GM21360 (cell line): Measurements from ENCODE around the gene TIFAB.

ENCODE experiments used
- ATAC-seq: cut with Tn5 transposase; IDR thresholded peaks from one replicate; pipeline ENCODE4 v1.9.1; 2021; ENCODE audit warnings: mild to moderate bottlenecking, moderate library complexity; ENCODE audit not compliant: unreplicated experiment

The TIFAB gene

GRCh38 chr5:135460246-135461033 is 8.3 kb upstream of the TIFAB start:
- no peak for ATAC-seq

GRCh38 chr5:135458921-135459331 is 6.8 kb upstream of the TIFAB start:
- ATAC-seq, result no peak

GRCh38 chr5:135458356-135458755 is 6.2 kb upstream of the TIFAB start:
- ATAC-seq, result no peak

- peak; percentile 63 for ATAC-seq
Observed at GRCh38 chr5:135457424-135458071, 5.4 kb upstream of the TIFAB start.

- ATAC-seq, result peak; percentile 55
Observed at GRCh38 chr5:135456238-135457099, 4.3 kb upstream of the TIFAB start.

- no peak for ATAC-seq
Observed at GRCh38 chr5:135455876-135456237, 3.7 kb upstream of the TIFAB start.

GRCh38 chr5:135454946-135455345 is 2.8 kb upstream of the TIFAB start:
- no peak for ATAC-seq

- ATAC-seq, result no peak
Observed at GRCh38 chr5:135453613-135454012, 1.5 kb upstream of the TIFAB start.

- ATAC-seq, result no peak
Observed at GRCh38 chr5:135451581-135452320, 400 bp downstream of the TIFAB start.

GRCh38 chr5:135450952-135451351 is 1.2 kb downstream of the TIFAB start:
- ATAC-seq, result no peak

- ATAC-seq, result no peak
Observed at GRCh38 chr5:135450336-135450735, 1.8 kb downstream of the TIFAB start.

- ATAC-seq, result no peak
Observed at GRCh38 chr5:135449644-135450043, 2.5 kb downstream of the TIFAB start.

GRCh38 chr5:135448791-135449507 is 3.2 kb downstream of the TIFAB start:
- ATAC-seq, result no peak

- ATAC-seq, result no peak
Observed at GRCh38 chr5:135448071-135448739, 3.9 kb downstream of the TIFAB start.

GRCh38 chr5:135447298-135447929 is 4.7 kb downstream of the TIFAB start, which contains the start of gene DCANP1:
Gene DCANP1 (minus strand): TSS chr5:135447348. CDS start chr5:135447108, 240 bp downstream.
- ATAC-seq, result no peak

- no peak for ATAC-seq
Observed at GRCh38 chr5:135446615-135447014, 5.5 kb downstream of the TIFAB start.

- no peak for ATAC-seq
Observed at GRCh38 chr5:135446206-135446605, 5.9 kb downstream of the TIFAB start.

- ATAC-seq, result no peak
Observed at GRCh38 chr5:135445306-135445985, 6.7 kb downstream of the TIFAB start.

GRCh38 chr5:135444881-135445280 is 7.3 kb downstream of the TIFAB start:
- no peak for ATAC-seq
